ENCODE results near the gene SSU72. TPM values are rescaled to one million over a fixed set of nuclear protein-coding genes. Genes with fewer than 3 reads are reported as not detected.
A peak's percentile ranks its signal among the peaks of the same experiment; 100 is the strongest.

Gene SSU72
- total and polyA plus RNA-seq, 8 donors: 49.2 to 74.3 (median 57.8) TPM

DNA sequence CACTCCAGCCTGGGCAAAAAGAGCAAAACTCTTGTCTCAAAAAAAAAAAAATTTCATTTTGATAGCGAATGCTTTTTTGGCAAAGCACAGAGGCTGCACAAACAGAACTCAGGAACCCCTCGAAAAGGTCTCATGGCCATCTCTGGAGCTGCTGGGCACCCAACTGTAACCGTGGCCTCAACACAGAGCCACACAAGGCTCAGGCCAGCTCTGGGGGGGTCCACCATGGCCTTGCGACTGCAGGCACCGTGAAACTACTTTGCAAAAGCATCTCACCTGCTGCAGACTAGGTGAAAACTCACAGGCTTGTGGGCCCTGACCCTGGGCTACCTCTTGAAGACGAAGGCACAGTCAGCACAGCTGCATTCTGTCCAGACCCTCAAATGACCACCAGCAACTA, 18.2 kb downstream of the SSU72 start:
- no peak for FAIRE-seq
- Histone ChIP-seq H3K4me1 (no peaks in the 10 kb centered on the region), H3K27ac (no peak overlapping the region), H3K36me3 (no peaks in the 10 kb centered on the region), H3K27me3 (no peaks in the 10 kb centered on the region), H3K4me3 (no peak overlapping the region), H3K9me3 (no peaks in the 10 kb centered on the region)
- no peak for ATAC-seq
- TF ChIP-seq, protein P1, sequence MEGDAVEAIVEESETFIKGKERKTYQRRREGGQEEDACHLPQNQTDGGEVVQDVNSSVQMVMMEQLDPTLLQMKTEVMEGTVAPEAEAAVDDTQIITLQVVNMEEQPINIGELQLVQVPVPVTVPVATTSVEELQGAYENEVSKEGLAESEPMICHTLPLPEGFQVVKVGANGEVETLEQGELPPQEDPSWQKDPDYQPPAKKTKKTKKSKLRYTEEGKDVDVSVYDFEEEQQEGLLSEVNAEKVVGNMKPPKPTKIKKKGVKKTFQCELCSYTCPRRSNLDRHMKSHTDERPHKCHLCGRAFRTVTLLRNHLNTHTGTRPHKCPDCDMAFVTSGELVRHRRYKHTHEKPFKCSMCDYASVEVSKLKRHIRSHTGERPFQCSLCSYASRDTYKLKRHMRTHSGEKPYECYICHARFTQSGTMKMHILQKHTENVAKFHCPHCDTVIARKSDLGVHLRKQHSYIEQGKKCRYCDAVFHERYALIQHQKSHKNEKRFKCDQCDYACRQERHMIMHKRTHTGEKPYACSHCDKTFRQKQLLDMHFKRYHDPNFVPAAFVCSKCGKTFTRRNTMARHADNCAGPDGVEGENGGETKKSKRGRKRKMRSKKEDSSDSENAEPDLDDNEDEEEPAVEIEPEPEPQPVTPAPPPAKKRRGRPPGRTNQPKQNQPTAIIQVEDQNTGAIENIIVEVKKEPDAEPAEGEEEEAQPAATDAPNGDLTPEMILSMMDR (IDR thresholded peaks at IDR 0.05): no peak
- DNase-seq: no peak
- intact Hi-C loops (cut with DNase I): no loop called here
- WGBS, 2 donors: 81 to 83% methylated on average over 6 of the region's 6 CpGs

DNA sequence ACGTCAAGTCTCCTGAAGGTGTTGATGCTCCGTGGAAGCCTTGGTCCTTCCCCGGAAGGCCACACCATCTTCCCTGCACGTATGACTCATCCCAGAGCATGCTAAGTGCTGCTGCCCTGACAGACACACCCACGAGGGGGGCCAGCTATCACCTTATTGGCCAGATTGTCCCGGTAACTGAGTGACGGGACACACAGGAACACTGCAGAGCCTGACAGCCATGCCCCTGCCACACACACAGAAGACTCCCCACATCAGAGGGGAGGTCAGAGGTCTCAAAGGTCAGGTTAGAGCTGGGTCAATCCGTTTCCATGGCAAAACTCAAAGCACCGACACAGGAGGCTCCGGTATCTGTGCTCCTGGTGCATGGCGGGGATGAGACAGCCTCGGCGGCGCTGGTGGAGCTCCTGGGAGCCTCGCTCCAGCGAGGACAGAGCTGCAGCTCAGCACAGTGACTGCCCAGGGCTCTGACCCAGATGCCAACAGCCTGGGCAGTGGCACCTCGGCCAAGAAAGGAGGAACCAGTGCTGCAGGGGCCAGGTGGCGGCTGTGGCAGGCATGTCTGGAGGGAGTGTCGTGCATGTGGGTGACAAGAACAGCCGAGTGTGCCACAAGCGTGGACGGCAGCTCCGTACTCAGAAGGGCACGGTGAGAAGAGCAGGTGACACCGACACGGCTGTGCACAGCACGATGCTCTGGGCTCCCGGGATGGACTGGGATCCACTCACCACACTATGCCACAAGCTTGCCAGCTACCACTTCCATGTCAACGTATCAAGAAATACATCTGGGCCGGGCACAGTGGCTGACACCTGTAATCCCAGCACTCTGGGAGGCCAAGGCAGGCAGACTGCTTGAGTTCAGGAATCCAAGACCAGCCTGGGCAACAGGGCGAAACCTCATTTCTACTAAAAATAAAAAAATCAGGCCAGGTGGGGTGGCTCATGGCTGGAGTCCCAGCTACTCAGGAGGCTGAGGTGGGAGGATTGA, 19.4 kb downstream of the SSU72 start:
- intact Hi-C loops (cut with DNase I): no loop called here
- FAIRE-seq: no peak

DNA sequence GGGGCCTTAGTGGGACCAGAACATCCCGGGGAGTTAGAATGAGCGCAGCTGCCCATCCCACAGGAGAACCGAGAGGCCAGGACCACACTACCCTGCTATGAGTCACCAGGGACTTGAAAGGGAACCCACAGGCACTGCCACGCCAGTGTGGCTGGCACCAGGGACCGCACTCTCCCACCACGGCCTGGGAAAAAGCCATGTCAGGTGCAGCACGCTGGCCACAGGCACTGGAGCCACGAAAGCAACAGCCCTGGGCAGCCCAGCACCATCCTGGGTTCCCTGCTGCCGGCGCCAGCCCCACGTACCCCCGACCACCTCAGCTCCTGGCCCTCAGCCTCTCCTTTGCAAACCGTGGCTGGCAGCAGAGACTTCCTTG, 20.1 kb downstream of the SSU72 start:
- DNase-seq (no peak), FAIRE-seq (no peak)
- H3K27me3 ChIP-seq: no peaks in the 10 kb centered on the region

More for the DNA sequence above, 19.4 kb downstream of the SSU72 start:
- ATAC-seq (peak in 1 of 4 donors; percentile 7), DNase-seq (no peak)
- Histone ChIP-seq H3K27me3 (no peaks in the 10 kb centered on the region), H3K4me1 (peaks cover 5 to 11% (median 11%) of the 10 kb centered on the region in 3 donors), H3K36me3 (no peaks in the 10 kb centered on the region), H3K9me3 (no peaks in the 10 kb centered on the region), H3K27ac (no peak overlapping the region), H3K4me3 (no peak overlapping the region)
- whole genome bisulfite sequencing, 2 donors: 77 to 85% methylated on average over 31 of the region's 31 CpGs
- TF ChIP-seq, protein P1 (IDR thresholded peaks at IDR 0.05): no peak

DNA sequence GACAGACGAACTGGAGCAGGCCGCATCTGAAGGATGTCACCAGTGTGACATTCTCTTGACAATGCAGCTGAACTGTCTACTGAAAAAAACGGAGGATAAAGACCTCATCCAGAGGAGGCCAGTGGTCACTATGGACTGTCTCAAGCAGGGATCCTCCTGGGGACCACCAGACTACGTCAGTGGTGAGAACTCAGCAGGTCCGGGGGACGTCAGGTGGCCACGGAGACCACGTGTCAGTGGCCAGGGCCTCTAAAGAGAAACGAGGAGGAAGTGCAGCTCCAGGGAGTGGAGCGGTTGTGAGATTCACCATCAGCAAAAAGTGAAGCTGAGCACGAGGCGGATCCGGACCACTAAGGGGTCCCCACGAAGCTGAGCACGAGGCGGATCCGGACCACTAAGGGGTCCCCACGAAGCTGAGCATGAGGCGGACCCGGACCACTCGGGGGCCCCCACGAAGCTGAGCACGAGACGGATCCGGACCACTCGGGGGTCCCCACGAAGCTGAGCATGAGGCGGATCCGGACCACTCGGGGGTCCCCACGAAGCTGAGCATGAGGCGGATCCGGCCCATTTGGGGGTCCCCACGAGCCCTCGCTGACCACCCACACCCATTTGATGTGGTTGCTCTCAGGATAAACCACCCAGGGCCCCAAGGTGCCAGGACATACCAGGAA, 20.7 kb downstream of the SSU72 start:
- intact Hi-C loops (cut with DNase I): no loop called here
- H3K27me3 ChIP-seq: no peaks in the 10 kb centered on the region
- ATAC-seq: no peak
- TF ChIP-seq, protein P1 (IDR thresholded peaks at IDR 0.05): no peak
- H3K4me3 ChIP-seq: no peak overlapping the region
- no peak overlapping the region for H3K27ac ChIP-seq
- DNase-seq: no peak
- 87% methylated on average over 35 of the region's 35 CpGs for WGBS, 2 donors
- peaks cover 5 to 11% (median 11%) of the 10 kb centered on the region in 3 donors for H3K4me1 ChIP-seq
- no peaks in the 10 kb centered on the region for H3K9me3 ChIP-seq
- no peak for FAIRE-seq
- no peaks in the 10 kb centered on the region for H3K36me3 ChIP-seq

More for the DNA sequence above, 20.1 kb downstream of the SSU72 start:
- Histone ChIP-seq H3K27ac (no peak overlapping the region), H3K36me3 (no peaks in the 10 kb centered on the region), H3K4me3 (no peak overlapping the region), H3K9me3 (no peaks in the 10 kb centered on the region), H3K4me1 (peaks cover 5 to 11% (median 11%) of the 10 kb centered on the region in 3 donors)
- intact Hi-C loops (cut with DNase I): no loop called here
- ATAC-seq: no peak
- TF ChIP-seq, protein P1 (IDR thresholded peaks at IDR 0.05): no peak
- WGBS, 2 donors: 79 to 83% methylated on average over 13 of the region's 13 CpGs

All from pancreas (tissue), 10 donors.